GM10266 (cell line): ENCODE measurements around the gene HS2ST1.

Experiments used
- DNase-seq: peaks from one replicate; pipeline ENCODE4 v3.0.0; 2012; ENCODE audit errors: extremely low spot score
- TF ChIP-seq, protein P1 (sequence below): IDR thresholded peaks from 2 replicates; pipeline ENCODE4 v1.5.1; 2012; ENCODE audit warnings: mild to moderate bottlenecking, low read depth; ENCODE audit not compliant: control insufficient read depth, insufficient read depth; ENCODE audit errors: missing control alignments

Gene HS2ST1

DNA sequence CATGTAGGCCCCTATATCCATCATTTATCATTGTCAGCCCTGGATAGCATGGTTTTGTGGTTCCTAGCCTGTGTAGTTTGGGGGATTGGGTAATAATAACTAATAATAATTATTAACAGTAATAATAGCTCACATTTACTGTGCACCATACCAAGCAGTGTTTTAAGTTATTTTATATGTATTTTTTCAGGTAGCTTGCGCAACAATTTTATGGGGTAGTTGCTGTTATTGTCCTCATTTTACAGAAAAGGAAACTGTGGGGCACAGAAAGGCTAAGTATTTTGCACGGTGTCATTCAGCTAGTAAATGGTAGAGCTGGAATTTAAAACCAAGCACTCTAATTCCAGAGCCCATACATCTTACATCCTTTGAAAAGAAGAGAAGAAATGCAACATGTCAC, 179.8 kb downstream of the HS2ST1 start:
- no peak for DNase-seq
- TF ChIP-seq, protein P1, sequence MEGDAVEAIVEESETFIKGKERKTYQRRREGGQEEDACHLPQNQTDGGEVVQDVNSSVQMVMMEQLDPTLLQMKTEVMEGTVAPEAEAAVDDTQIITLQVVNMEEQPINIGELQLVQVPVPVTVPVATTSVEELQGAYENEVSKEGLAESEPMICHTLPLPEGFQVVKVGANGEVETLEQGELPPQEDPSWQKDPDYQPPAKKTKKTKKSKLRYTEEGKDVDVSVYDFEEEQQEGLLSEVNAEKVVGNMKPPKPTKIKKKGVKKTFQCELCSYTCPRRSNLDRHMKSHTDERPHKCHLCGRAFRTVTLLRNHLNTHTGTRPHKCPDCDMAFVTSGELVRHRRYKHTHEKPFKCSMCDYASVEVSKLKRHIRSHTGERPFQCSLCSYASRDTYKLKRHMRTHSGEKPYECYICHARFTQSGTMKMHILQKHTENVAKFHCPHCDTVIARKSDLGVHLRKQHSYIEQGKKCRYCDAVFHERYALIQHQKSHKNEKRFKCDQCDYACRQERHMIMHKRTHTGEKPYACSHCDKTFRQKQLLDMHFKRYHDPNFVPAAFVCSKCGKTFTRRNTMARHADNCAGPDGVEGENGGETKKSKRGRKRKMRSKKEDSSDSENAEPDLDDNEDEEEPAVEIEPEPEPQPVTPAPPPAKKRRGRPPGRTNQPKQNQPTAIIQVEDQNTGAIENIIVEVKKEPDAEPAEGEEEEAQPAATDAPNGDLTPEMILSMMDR: no peak

DNA sequence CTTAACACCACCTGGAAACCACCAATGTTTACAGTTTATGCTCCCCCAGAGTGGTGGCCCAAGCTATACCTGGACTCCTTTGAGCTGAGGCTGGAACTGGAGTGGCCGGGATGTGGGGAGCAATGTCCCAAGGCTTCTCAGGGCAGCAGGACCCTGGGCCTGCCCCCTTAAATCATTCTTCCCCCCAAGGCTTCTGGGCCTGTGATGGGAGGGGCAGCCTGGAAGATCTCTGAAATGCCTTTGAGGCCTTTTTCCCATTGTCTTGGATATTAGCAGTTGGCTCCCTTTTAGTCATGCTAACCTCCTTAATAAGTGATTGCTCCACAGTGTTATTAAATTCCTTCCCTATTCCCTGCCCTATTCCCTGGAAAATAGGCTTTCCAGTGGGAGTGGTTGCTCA, 185.8 kb downstream of the HS2ST1 start:
- TF ChIP-seq, protein P1: no peak
- no peak for DNase-seq

DNA sequence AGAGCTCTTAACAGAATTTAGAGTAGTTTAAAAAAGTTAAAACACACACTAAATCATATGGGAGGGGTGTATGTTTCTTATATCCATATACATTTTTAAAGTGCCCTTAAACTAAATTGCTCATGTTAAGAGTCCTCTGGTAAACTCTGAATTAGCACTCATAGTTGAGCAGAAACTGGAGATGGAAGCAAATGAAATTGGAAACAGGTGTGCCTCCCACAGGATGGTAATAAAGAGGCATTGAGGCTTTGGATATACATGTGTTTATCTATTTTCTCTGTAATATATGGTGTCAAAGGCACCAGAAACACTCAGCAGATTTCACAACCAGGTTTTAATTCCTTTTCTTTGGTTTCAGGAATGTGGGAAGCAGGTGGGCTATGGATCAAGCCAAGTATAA, 188.6 kb downstream of the HS2ST1 start:
- TF ChIP-seq, protein P1: no peak
- no peak for DNase-seq

DNA sequence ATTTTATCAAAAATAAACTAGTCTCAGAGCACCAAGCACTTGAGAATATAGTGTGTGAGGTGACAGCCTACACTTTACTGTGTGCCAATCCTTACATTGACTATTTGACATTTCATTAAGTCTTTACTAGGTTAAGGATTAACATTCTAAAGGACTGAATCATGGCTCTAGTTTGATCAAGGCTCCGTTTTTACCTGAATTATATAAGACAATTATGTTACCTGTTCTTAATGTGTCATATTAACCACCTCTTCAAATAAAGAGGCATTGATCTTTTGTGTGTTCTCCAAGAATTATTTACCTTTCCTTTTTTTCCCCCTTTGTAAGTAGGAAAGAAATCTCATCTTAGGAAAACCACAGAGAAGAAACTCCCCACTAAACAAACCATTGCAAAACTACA, 189.7 kb downstream of the HS2ST1 start:
- DNase-seq: no peak
- TF ChIP-seq, protein P1: no peak

DNA sequence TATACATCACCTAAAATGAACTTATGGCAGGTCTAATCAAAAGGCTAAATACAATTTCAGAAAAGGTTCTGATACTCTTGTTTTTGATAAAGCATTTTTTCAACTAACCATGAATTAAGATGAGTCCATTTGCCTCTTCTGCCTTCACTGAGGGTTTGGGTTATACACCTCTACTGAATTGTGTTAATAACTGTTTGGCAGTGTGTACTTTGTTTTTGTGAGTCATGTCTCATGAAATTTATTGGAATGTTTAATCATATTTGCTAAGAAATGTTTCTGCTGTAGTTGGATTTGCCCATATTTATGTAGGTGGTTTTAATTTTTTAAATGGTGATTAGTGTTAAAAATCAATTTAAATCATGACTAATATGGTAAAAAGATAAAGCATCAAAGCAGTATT, 190.5 kb downstream of the HS2ST1 start:
- DNase-seq: no peak
- TF ChIP-seq, protein P1: no peak

DNA sequence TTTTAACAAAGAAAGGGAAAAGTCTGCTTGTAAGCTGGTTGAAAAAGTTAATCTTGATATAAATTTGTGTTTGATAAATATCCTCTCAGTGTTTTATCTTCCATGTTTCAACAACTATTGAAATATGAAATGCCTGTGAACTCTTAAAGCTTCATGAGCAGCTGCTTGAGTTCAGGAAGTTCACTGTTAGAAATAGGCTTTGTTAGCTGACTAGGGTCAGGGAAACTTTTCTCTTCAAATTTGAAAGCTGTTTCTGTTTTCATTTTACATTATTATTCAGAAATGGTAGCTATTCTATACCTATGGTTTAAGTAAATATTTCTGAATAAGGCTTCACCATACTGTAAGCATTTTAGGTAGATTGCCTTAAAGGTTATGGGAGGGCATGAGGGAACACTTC, 191.7 kb downstream of the HS2ST1 start:
- TF ChIP-seq, protein P1: no peak
- no peak for DNase-seq

DNA sequence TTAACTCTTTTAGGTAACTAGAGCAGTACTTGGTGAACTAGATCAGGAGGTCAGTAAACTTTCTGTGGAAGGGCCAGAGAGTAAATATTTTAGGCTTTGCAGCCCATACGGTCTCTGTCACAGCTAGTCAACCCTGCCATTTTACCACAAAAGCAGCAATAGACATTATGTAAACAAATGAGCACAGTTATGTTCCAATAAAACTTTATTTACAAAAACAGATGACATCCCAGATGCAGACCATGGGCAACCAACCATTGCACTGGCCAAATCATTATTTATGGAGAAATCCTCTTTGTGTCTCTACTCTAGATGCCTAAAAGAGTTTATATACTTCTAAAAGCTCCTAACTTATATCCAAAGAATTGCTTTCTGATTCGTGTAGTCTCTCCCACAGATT, 192.4 kb downstream of the HS2ST1 start:
- TF ChIP-seq, protein P1: no peak

More for the DNA sequence above, 192.4 kb downstream of the HS2ST1 start:
- DNase-seq: no peak
